ENCODE results near the gene CLASP2. TPM values are rescaled to one million over a fixed set of nuclear protein-coding genes. Genes with fewer than 3 reads are reported as not detected.

The CLASP2 gene
- total and polyA plus RNA-seq, 7 donors = 4.8 to 122 (median 77.7) TPM

DNA sequence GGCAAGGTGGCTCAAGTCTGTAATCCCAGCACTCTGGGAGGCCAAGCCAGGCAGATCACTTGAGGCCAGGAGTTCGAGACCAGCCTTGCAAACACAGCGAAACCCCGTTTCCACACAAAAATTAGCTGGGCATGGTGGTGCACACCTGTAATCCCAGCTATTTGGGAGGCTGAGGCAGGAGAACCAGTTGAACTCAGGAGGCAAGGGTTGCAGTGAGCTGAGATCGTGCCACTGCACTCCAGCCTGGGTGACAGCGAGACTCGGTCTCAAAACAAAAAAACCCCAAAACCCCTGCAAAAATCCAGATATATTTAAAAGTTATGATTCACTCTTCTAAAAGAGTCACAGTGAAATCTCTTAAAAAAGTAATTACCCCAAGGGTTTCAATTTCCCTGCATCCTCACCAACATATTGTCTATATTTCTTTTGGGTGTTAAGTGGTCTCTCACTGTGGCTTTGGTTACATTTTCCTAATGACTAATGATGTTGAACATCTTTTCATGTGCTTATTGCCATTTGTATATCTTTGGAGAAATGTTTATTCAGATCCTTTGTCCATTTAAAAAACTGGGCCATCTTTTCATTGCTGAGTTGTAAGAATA is 204.7 kb downstream of the CLASP2 start:
- intact Hi-C loops (cut with DNase I) = no loop called here
- H3K27me3 ChIP-seq = no peaks in the 10 kb centered on the region
- WGBS, 2 donors = 95 to 96% methylated on average over 6 of the region's 6 CpGs

DNA sequence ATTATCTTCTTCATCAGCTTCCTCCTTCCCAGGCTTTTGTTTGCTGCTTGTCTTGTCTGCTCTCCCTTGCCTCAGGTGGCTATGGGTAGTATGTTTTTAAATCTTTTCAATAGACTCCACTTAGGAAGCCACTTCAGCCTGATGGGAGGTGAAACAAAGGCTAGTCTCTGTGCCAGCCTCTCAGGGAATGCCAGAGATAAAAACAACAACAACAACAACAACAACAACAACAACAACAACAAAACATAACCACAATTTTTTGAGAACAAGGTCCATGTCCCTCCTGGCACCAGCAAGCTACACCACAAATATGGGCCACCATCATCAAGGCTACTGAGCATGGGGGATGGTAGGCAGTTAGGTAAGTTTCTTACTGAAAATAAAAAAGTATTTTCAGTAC is 213.0 kb downstream of the CLASP2 start:
- H3K36me3 ChIP-seq = peaks cover 0 to 87% (median 11%) of the 10 kb centered on the region in 4 donors

More for the DNA sequence above, 204.7 kb downstream of the CLASP2 start:
- H3K36me3 ChIP-seq = peaks cover 4 to 62% (median 11%) of the 10 kb centered on the region in 4 donors
- no peak overlapping the region for H3K4me3 ChIP-seq
- no peak overlapping the region for H3K27ac ChIP-seq
- no peak for DNase-seq
- no peaks in the 10 kb centered on the region for H3K4me1 ChIP-seq
- no peak for TF ChIP-seq POLR2A (IDR thresholded peaks at IDR 0.05)
- no peak for TF ChIP-seq POLR2AphosphoS5 (IDR thresholded peaks at IDR 0.05)
- TF ChIP-seq EP300 (IDR thresholded peaks at IDR 0.05) = no peak
- TF ChIP-seq, protein P1, sequence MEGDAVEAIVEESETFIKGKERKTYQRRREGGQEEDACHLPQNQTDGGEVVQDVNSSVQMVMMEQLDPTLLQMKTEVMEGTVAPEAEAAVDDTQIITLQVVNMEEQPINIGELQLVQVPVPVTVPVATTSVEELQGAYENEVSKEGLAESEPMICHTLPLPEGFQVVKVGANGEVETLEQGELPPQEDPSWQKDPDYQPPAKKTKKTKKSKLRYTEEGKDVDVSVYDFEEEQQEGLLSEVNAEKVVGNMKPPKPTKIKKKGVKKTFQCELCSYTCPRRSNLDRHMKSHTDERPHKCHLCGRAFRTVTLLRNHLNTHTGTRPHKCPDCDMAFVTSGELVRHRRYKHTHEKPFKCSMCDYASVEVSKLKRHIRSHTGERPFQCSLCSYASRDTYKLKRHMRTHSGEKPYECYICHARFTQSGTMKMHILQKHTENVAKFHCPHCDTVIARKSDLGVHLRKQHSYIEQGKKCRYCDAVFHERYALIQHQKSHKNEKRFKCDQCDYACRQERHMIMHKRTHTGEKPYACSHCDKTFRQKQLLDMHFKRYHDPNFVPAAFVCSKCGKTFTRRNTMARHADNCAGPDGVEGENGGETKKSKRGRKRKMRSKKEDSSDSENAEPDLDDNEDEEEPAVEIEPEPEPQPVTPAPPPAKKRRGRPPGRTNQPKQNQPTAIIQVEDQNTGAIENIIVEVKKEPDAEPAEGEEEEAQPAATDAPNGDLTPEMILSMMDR (IDR thresholded peaks at IDR 0.05) = no peak
- H3K9me3 ChIP-seq = no peaks in the 10 kb centered on the region

DNA sequence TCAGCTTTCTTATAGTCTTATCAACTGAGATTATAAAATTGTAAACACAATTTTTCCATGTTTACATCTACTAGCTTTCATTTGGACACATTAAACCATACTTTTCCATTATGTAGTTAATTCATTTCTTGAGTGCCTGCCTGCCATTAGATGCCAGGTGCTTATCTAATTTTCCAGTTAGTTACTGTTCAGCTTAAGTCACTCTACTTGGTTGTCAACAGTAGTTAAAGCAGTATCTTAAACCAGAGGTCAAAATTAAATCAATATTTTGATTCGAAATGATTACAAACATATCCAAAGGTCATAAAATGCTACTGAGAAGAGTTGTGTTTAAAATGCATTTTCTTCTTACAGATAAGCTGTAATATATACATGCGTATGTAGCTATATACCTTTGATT is 221.6 kb downstream of the CLASP2 start:
- 33 to 71% methylated on average over 2 of the region's 2 CpGs for WGBS, 2 donors
- Histone ChIP-seq H3K36me3 (peaks cover 0 to 56% (median 2%) of the 10 kb centered on the region in 4 donors), H3K27me3 (no peaks in the 10 kb centered on the region), H3K4me3 (no peak overlapping the region), H3K4me1 (no peaks in the 10 kb centered on the region), H3K9me3 (no peaks in the 10 kb centered on the region), H3K27ac (no peak overlapping the region)
- intact Hi-C loops (cut with DNase I) = no loop called here
- DNase-seq = no peak
- TF ChIP-seq POLR2A (IDR thresholded peaks at IDR 0.05) (no peak), EP300 (IDR thresholded peaks at IDR 0.05) (no peak), POLR2AphosphoS5 (IDR thresholded peaks at IDR 0.05) (no peak)
- TF ChIP-seq, protein P1 (IDR thresholded peaks at IDR 0.05) = no peak

More for the DNA sequence above, 213.0 kb downstream of the CLASP2 start:
- no peak overlapping the region for H3K4me3 ChIP-seq
- H3K9me3 ChIP-seq = no peaks in the 10 kb centered on the region
- H3K27ac ChIP-seq = no peak overlapping the region
- intact Hi-C loops (cut with DNase I) = no loop called here
- DNase-seq = no peak
- H3K27me3 ChIP-seq = no peaks in the 10 kb centered on the region
- no peaks in the 10 kb centered on the region for H3K4me1 ChIP-seq
- no peak for TF ChIP-seq EP300 (IDR thresholded peaks at IDR 0.05)
- no peak for TF ChIP-seq POLR2AphosphoS5 (IDR thresholded peaks at IDR 0.05)
- TF ChIP-seq, protein P1 (IDR thresholded peaks at IDR 0.05) = no peak
- TF ChIP-seq POLR2A (IDR thresholded peaks at IDR 0.05) = no peak

DNA sequence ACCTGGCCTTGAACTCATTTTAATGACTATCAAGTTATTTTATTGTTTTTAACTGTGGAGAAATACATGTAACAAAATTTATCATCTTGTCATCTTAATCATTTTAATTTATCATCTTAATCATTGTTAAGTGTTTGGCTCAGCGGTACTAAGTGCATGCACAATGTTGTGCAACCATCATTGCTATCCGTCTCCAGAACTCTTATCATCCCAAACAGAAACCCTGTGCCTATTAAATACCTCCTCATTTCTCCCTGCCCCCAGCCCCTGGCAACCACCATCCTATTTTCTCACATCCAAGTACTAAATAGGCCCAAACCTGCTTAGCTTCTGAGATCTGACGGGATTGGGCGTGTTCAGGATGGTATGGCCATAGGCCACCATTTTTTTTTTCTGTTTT is 226.3 kb downstream of the CLASP2 start:
- intact Hi-C loops (cut with DNase I) = no loop called here
- no peaks in the 10 kb centered on the region for H3K4me1 ChIP-seq
- no peak for DNase-seq
- WGBS, 2 donors = 95 to 97% methylated on average over 4 of the region's 4 CpGs
- no peak for TF ChIP-seq POLR2A (IDR thresholded peaks at IDR 0.05)
- no peak for TF ChIP-seq POLR2AphosphoS5 (IDR thresholded peaks at IDR 0.05)
- no peak for TF ChIP-seq EP300 (IDR thresholded peaks at IDR 0.05)
- TF ChIP-seq, protein P1 (IDR thresholded peaks at IDR 0.05) = no peak
- H3K36me3 ChIP-seq = peaks cover 0 to 11% (median 0%) of the 10 kb centered on the region in 4 donors
- H3K27ac ChIP-seq = no peak overlapping the region
- no peaks in the 10 kb centered on the region for H3K9me3 ChIP-seq
- H3K27me3 ChIP-seq = no peaks in the 10 kb centered on the region
- no peak overlapping the region for H3K4me3 ChIP-seq
